ENCODE measurements around the gene SH3PXD2A. TPM values are rescaled to one million over a fixed set of nuclear protein-coding genes. Genes with fewer than 3 reads are reported as not detected.
A peak's percentile ranks its signal among the peaks of the same experiment; 100 is the strongest.
"Not testable (repeated sequence)": the region's sequence is repeated elsewhere in the genome, so short reads cannot be mapped to it uniquely, and the experiment has no call there.

The SH3PXD2A gene
- total RNA-seq, 1 donor from 2014 or later: 12.2 TPM

DNA sequence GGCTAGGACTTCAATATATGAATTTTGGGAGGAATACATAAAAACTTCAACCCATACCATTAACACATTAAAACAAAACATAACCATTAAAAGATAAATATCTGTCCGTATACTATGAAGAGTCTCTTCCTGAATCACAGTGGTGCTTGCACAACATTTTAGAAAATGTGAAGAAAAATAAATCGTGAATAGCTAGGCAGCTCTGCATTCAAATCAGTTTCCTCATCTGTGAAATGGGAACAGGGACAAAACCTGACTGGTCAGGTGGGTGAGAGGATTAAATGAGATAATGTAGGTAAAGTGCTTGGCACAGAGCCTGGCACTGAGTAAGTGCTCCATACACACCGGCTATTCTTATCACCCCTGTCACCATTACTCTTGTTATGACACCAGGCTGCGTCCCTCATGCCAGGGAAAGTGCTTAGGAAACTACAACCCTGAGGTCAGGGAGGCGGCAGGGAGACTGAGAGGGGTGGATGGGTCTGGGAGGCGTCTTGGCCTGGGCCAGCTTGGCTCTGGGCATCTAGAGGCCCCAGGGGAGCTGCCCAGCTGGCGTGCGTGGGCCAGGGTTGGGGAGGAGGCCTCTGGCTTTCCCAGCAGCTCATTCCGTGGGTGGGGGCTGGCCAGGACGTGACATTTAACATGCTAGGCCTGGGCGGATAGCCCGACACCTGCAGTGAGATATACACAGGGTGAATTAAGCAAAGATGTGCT is 78.3 kb downstream of the SH3PXD2A start:
- TF ChIP-seq, protein P1, sequence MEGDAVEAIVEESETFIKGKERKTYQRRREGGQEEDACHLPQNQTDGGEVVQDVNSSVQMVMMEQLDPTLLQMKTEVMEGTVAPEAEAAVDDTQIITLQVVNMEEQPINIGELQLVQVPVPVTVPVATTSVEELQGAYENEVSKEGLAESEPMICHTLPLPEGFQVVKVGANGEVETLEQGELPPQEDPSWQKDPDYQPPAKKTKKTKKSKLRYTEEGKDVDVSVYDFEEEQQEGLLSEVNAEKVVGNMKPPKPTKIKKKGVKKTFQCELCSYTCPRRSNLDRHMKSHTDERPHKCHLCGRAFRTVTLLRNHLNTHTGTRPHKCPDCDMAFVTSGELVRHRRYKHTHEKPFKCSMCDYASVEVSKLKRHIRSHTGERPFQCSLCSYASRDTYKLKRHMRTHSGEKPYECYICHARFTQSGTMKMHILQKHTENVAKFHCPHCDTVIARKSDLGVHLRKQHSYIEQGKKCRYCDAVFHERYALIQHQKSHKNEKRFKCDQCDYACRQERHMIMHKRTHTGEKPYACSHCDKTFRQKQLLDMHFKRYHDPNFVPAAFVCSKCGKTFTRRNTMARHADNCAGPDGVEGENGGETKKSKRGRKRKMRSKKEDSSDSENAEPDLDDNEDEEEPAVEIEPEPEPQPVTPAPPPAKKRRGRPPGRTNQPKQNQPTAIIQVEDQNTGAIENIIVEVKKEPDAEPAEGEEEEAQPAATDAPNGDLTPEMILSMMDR (IDR thresholded peaks at IDR 0.05; ENCODE audit: insufficient read depth, low read length, poor library complexity, severe bottlenecking): no peak
- no peak overlapping the region for H3K4me3 ChIP-seq (ENCODE audit: low read depth, low read length)
- no peaks in the 10 kb centered on the region for H3K36me3 ChIP-seq (ENCODE audit: control insufficient read depth, insufficient read depth, low read length)
- no peaks in the 10 kb centered on the region for H3K27me3 ChIP-seq (ENCODE audit: control insufficient read depth, insufficient read depth, low read length)
- no peak for DNase-seq (ENCODE audit: low read depth)

DNA sequence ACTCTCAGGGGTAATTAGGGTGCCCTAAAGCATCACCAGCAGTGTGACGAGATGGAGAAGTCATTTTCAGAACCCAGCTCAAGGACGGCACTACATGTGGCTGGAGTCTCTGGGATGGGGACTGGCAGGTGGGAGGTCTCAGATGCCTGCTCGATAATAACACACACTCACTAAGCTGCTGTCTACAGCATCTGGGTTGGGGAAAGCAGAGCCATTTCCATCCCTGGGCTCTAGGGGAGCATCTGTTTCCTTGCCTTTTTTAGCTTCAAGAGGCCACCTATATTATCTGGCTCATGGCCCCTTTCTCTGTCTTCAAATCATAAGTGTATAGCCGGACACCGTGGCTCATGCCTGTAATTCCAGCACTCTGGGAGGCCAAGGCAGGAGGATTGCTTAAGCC is 79.6 kb downstream of the SH3PXD2A start:
- no peak for DNase-seq (ENCODE audit: low read depth)
- H3K4me3 ChIP-seq (ENCODE audit: low read depth, low read length): no peak overlapping the region
- H3K27me3 ChIP-seq (ENCODE audit: control insufficient read depth, insufficient read depth, low read length): peaks cover 2% of the 10 kb centered on the region
- H3K36me3 ChIP-seq (ENCODE audit: control insufficient read depth, insufficient read depth, low read length): no peaks in the 10 kb centered on the region
- TF ChIP-seq, protein P1 (IDR thresholded peaks at IDR 0.05; ENCODE audit: insufficient read depth, low read length, poor library complexity, severe bottlenecking): no peak

GRCh38 chr10:103772846-103773245 is 82.5 kb downstream of the SH3PXD2A start:
- peak overlapping the region; percentile 33 for H3K4me3 ChIP-seq (ENCODE audit: low read depth, low read length)
- DNase-seq (ENCODE audit: low read depth); H3K27me3 ChIP-seq (ENCODE audit: control insufficient read depth, insufficient read depth, low read length); H3K36me3 ChIP-seq (ENCODE audit: control insufficient read depth, insufficient read depth, low read length): not testable (repeated sequence)

GRCh38 chr10:103772096-103772845 is 83.1 kb downstream of the SH3PXD2A start:
- TF ChIP-seq, protein P1 (IDR thresholded peaks at IDR 0.05; ENCODE audit: insufficient read depth, low read length, poor library complexity, severe bottlenecking): no peak
- H3K27me3 ChIP-seq (ENCODE audit: control insufficient read depth, insufficient read depth, low read length): peaks cover 2% of the 10 kb centered on the region
- DNase-seq (ENCODE audit: low read depth): no peak
- no peaks in the 10 kb centered on the region for H3K36me3 ChIP-seq (ENCODE audit: control insufficient read depth, insufficient read depth, low read length)
- H3K4me3 ChIP-seq (ENCODE audit: low read depth, low read length): peak overlapping the region; percentile 33

GRCh38 chr10:103770139-103770538 is 85.2 kb downstream of the SH3PXD2A start:
- no peak for DNase-seq (ENCODE audit: low read depth)
- H3K4me3 ChIP-seq (ENCODE audit: low read depth, low read length): no peak overlapping the region
- TF ChIP-seq, protein P1 (IDR thresholded peaks at IDR 0.05; ENCODE audit: insufficient read depth, low read length, poor library complexity, severe bottlenecking): no peak
- H3K36me3 ChIP-seq (ENCODE audit: control insufficient read depth, insufficient read depth, low read length): no peaks in the 10 kb centered on the region
- peaks cover 2% of the 10 kb centered on the region for H3K27me3 ChIP-seq (ENCODE audit: control insufficient read depth, insufficient read depth, low read length)

DNA sequence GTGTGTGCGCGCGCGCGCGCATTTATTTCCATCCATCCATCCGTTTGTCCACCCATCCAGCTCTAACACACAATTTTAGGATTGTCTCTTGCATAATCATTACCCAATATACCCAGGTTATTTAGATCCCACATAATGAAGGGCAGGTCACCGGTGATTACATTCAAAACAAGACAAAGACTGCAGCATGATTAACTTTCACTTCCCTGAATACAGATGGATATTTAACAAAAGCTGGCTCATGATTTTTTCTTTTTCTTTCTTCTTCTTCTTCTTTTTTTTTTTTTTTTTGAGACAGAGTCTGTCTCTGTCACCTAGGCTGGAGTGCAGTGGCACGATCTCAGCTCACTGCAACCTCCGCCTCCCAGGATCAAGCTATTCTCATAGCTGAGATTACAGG is 86.2 kb downstream of the SH3PXD2A start:
- H3K27me3 ChIP-seq (ENCODE audit: control insufficient read depth, insufficient read depth, low read length): peaks cover 2% of the 10 kb centered on the region
- no peaks in the 10 kb centered on the region for H3K36me3 ChIP-seq (ENCODE audit: control insufficient read depth, insufficient read depth, low read length)
- TF ChIP-seq, protein P1 (IDR thresholded peaks at IDR 0.05; ENCODE audit: insufficient read depth, low read length, poor library complexity, severe bottlenecking): no peak
- no peak overlapping the region for H3K4me3 ChIP-seq (ENCODE audit: low read depth, low read length)
- no peak for DNase-seq (ENCODE audit: low read depth)
